Measurements from ENCODE around the gene ZNF343. TPM values are rescaled to one million over a fixed set of nuclear protein-coding genes. Genes with fewer than 3 reads are reported as not detected.

The ZNF343 gene
- total RNA-seq, 2 experiments from 2014 or later, result 5.0 to 5.1 TPM

- H3K4me1 ChIP-seq (ENCODE audit: insufficient read depth, low read length), result peaks cover 19% of the 10 kb centered on the region
These were observed 12.9 kb upstream of the ZNF343 start for GRCh38 chr20:2521369-2522305.

GRCh38 chr20:2520617-2521016, 11.9 kb upstream of the ZNF343 start:
- Histone ChIP-seq H3K4me1 (ENCODE audit: insufficient read depth, low read length) (peaks cover 19% of the 10 kb centered on the region), H3K9me3 (ENCODE audit: control insufficient read depth in 1 of 2, insufficient read depth in 1 of 2, low read length in 2 of 2) (no peaks in the 10 kb centered on the region), H3K27me3 (ENCODE audit: control insufficient read depth in 1 of 2, insufficient read depth in 2 of 2, low read length in 2 of 2) (no peaks in the 10 kb centered on the region), H3K36me3 (ENCODE audit: insufficient read depth, low read length) (no peaks in the 10 kb centered on the region), H3K27ac (ENCODE audit: low read depth in 1 of 2, low read length in 2 of 2) (no peak overlapping the region), H3K4me3 (ENCODE audit: low read length) (no peak overlapping the region)
- ChIA-PET POLR2A (no interaction called here), CTCF (interaction anchor here (2.2 kb wide), 1 partner anchor 12 kb away, joined by 26 read pairs; the partner anchor contains the start of gene ZNF343)
- intact Hi-C loops (cut with DNase I, micrococcal nuclease), result loop anchor here (5.0 to 10.0 kb wide), 6 partner anchors 48 to 354 kb away; partner anchors contain the start of genes IDH3B (in 1 of the 2), NOP56 (in 1 of the 2), PTPRA (in 1 of the 2) and SNRPB (in 1 of the 2)
- Mint-ChIP-seq H3K4me1 (ENCODE audit: low read depth) (peaks cover 14% of the 10 kb centered on the region), H3K27ac (no peak overlapping the region), H3K4me3 (no peak overlapping the region), H3K9me3 (no peaks in the 10 kb centered on the region), H3K36me3 (ENCODE audit: low read depth) (no peaks in the 10 kb centered on the region), H3K27me3 (no peaks in the 10 kb centered on the region)
- no peak for DNase-seq
- no peak for ATAC-seq (ENCODE audit: poor library complexity)
- no peak for TF ChIP-seq CTCF (IDR thresholded peaks at IDR 0.05)

More at GRCh38 chr20:2521369-2522305, 12.9 kb upstream of the ZNF343 start:
- Mint-ChIP-seq H3K27me3 (no peaks in the 10 kb centered on the region), H3K4me1 (ENCODE audit: low read depth) (peaks cover 15% of the 10 kb centered on the region), H3K27ac (no peak overlapping the region), H3K9me3 (no peaks in the 10 kb centered on the region), H3K4me3 (no peak overlapping the region), H3K36me3 (ENCODE audit: low read depth) (no peaks in the 10 kb centered on the region)
- no peaks in the 10 kb centered on the region for H3K27me3 ChIP-seq (ENCODE audit: control insufficient read depth in 1 of 2, insufficient read depth in 2 of 2, low read length in 2 of 2)
- DNase-seq (peak in 11 of 14 experiments; percentile 27 to 73 (median 41)), ATAC-seq (ENCODE audit: poor library complexity) (no peak)
- H3K9me3 ChIP-seq (ENCODE audit: control insufficient read depth in 1 of 2, insufficient read depth in 1 of 2, low read length in 2 of 2), result no peaks in the 10 kb centered on the region
- TF ChIP-seq CTCF (IDR thresholded peaks at IDR 0.05), result peak; percentile 84
- no peak overlapping the region for H3K4me3 ChIP-seq (ENCODE audit: low read length)
- ChIA-PET POLR2A (interaction anchor here (0.7 to 2.3 kb wide), 5 partner anchors 14 to 230 kb away, joined by 3 to 14 read pairs (median 10); partner anchors contain the start of genes NOP56 and SNRPB), CTCF (interaction anchor here (1.0 to 2.2 kb wide), 9 partner anchors 9 to 130 kb away, joined by 3 to 26 read pairs (median 4); partner anchors contain the start of genes SNRPB and ZNF343)
- intact Hi-C loops (cut with DNase I, micrococcal nuclease), result loop anchor here (5.0 to 10.0 kb wide), 6 partner anchors 49 to 353 kb away; partner anchors contain the start of genes IDH3B (in 1 of the 2), NOP56 (in 1 of the 2), PTPRA (in 1 of the 2) and SNRPB (in 1 of the 2)
- no peak overlapping the region for H3K27ac ChIP-seq (ENCODE audit: low read depth in 1 of 2, low read length in 2 of 2)
- H3K36me3 ChIP-seq (ENCODE audit: insufficient read depth, low read length), result no peaks in the 10 kb centered on the region

GRCh38 chr20:2519115-2519809, 10.5 kb upstream of the ZNF343 start:
- intact Hi-C loops (cut with DNase I, micrococcal nuclease), result no loop called here
- DNase-seq (no peak), ATAC-seq (ENCODE audit: poor library complexity) (no peak)
- H3K4me3 ChIP-seq (ENCODE audit: low read length), result no peak overlapping the region
- no peaks in the 10 kb centered on the region for H3K36me3 Mint-ChIP-seq (ENCODE audit: low read depth)
- no peak overlapping the region for H3K27ac ChIP-seq (ENCODE audit: low read depth in 1 of 2, low read length in 2 of 2)
- ChIA-PET POLR2A (no interaction called here), CTCF (no interaction called here)
- H3K9me3 Mint-ChIP-seq, result no peaks in the 10 kb centered on the region
- peaks cover 9% of the 10 kb centered on the region for H3K4me1 ChIP-seq (ENCODE audit: insufficient read depth, low read length)
- H3K9me3 ChIP-seq (ENCODE audit: control insufficient read depth in 1 of 2, insufficient read depth in 1 of 2, low read length in 2 of 2), result no peaks in the 10 kb centered on the region
- no peaks in the 10 kb centered on the region for H3K36me3 ChIP-seq (ENCODE audit: insufficient read depth, low read length)
- no peaks in the 10 kb centered on the region for H3K27me3 ChIP-seq (ENCODE audit: control insufficient read depth in 1 of 2, insufficient read depth in 2 of 2, low read length in 2 of 2)
- H3K27ac Mint-ChIP-seq, result no peak overlapping the region
- H3K4me1 Mint-ChIP-seq (ENCODE audit: low read depth), result peaks cover 4% of the 10 kb centered on the region
- no peaks in the 10 kb centered on the region for H3K27me3 Mint-ChIP-seq
- H3K4me3 Mint-ChIP-seq, result no peak overlapping the region
- no peak for TF ChIP-seq CTCF (IDR thresholded peaks at IDR 0.05)

All from CD4-positive, alpha-beta T cell (primary cell).